GM13977 (cell line): ENCODE results near the gene NAIF1.

Experiments
- DNase-seq: peaks from one replicate; pipeline ENCODE4 v3.0.0; 2012; ENCODE audit warnings: low spot score
- CTCF ChIP-seq: IDR thresholded peaks from 2 replicates; pipeline ENCODE4 v1.5.1; 2012; ENCODE audit warnings: mild to moderate bottlenecking, control low read depth; ENCODE audit not compliant: insufficient read depth; ENCODE audit errors: extremely low read depth, missing control alignments
- in situ Hi-C: fragments of 300-500 bp; cut with MboI; formaldehyde crosslinking; loops from one replicate; pipeline ENCODE4 v1.12.0; 2022; ENCODE audit warnings: low sequenced_read_pairs, low pct_unique_long_range_greater_than_20kb, mixed read lengths, inconsistent platforms; ENCODE audit not compliant: unreplicated experiment

The NAIF1 gene

GRCh38 chr9:128062279-128062678 lies 4.8 kb downstream of the NAIF1 start:
- no peak for TF ChIP-seq CTCF
- in situ Hi-C loops = no loop called here

DNA sequence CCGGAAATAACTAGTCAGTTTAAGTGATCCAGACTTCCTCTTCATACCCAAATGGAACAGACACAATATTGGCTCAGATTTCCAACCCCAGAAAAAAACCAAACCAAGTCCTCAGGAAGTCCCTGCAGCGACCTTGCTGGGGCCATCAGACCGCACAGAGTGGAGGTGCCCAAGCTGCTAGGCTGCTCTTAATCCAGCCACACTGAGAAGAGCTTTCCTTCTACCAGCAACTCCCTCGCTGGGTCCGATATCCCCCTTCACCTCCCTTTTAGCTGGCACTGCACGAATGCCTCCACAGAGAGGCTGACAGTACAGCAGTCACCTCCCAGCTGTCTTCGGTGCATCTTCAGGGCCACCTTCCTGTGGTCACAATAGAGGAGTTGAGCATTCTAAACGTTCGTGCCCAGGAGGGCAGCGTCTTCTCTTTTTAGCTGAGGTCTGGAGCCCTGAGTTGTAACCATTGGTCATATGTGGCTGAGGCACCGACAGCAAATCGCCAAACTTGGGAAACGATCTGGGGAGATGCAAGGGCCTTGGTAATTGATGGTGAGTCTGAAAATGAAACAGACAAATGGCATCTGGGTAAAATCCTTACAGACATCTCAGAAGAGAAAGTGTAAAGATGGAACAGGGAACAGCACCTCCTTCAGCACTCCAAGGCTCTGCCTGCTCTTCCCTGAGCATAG lies 5.7 kb downstream of the NAIF1 start:
- DNase-seq = no peak
- TF ChIP-seq CTCF = no peak
- in situ Hi-C loops = no loop called here

More at GRCh38 chr9:128062279-128062678, 4.8 kb downstream of the NAIF1 start:
- no peak for DNase-seq

DNA sequence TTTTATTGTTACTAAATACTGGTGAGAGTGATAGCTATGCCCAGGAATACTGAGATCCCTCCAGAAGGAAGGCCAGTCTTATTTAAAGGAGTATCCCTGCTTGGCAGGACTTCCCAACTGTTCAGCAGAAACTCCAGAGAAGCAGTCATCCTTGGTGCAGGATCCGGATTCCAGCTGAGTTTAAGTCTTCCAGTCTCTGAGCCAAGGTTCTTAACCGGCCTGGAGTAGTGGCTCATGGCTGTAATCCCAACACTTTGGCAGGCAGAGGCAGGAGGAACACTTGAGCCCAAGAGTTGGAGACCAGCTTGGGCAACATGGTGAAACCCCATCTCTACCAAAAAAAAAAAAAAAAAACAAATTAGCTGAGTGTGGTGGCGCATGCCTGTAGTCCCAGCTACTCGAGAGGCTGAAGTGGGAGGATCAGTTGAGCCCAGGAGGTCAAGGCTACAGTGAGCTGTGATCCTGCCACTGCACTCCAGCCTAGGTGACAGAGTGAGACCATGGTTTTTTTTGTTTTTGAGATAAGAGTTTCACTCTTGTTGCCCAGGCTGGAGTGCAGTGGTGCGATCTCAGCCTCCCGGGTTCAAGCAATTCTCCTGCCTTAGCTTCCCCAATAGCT lies 7.6 kb downstream of the NAIF1 start:
- no peak for DNase-seq
- in situ Hi-C loops = no loop called here
- no peak for TF ChIP-seq CTCF

- no peak for TF ChIP-seq CTCF
- in situ Hi-C loops = no loop called here
- DNase-seq = peak; percentile 4
Observed at GRCh38 chr9:128057724-128058409, 9.3 kb downstream of the NAIF1 start.

GRCh38 chr9:128056887-128057723 lies 10.0 kb downstream of the NAIF1 start:
- DNase-seq = no peak
- in situ Hi-C loops = no loop called here
- TF ChIP-seq CTCF = no peak

- no peak for TF ChIP-seq CTCF
- in situ Hi-C loops = no loop called here
- DNase-seq = no peak
Observed at GRCh38 chr9:128056086-128056485, 11.0 kb downstream of the NAIF1 start.
